ENCODE measurements around the gene PDE3A.
"Not testable (repeated sequence)": the region's sequence is repeated elsewhere in the genome, so short reads cannot be mapped to it uniquely, and the experiment has no call there.

Gene PDE3A

GRCh38 chr12:20548611-20549010 is 180.3 kb downstream of the PDE3A start:
- Histone ChIP-seq H3K27me3 (ENCODE audit: control insufficient read depth, insufficient read depth, low read length) (no peaks in the 10 kb centered on the region), H3K4me3 (ENCODE audit: low read depth, low read length) (no peak overlapping the region), H3K4me1 (ENCODE audit: control insufficient read depth, insufficient read depth, low read length) (no peaks in the 10 kb centered on the region), H3K36me3 (ENCODE audit: control insufficient read depth, insufficient read depth, low read length) (no peaks in the 10 kb centered on the region), H3K9ac (ENCODE audit: low read depth, low read length) (no peak overlapping the region), H3K9me3 (ENCODE audit: control insufficient read depth, insufficient read depth, low read length) (no peaks in the 10 kb centered on the region), H3K27ac (ENCODE audit: low read depth, low read length) (no peak overlapping the region)

- Histone ChIP-seq H3K9ac (ENCODE audit: low read depth, low read length) (no peak overlapping the region), H3K27ac (ENCODE audit: low read depth, low read length) (no peak overlapping the region), H3K27me3 (ENCODE audit: control insufficient read depth, insufficient read depth, low read length) (no peaks in the 10 kb centered on the region), H3K4me3 (ENCODE audit: low read depth, low read length) (no peak overlapping the region), H3K9me3 (ENCODE audit: control insufficient read depth, insufficient read depth, low read length) (no peaks in the 10 kb centered on the region), H3K36me3 (ENCODE audit: control insufficient read depth, insufficient read depth, low read length) (no peaks in the 10 kb centered on the region), H3K4me1 (ENCODE audit: control insufficient read depth, insufficient read depth, low read length) (no peaks in the 10 kb centered on the region)
These were observed 180.9 kb downstream of the PDE3A start for GRCh38 chr12:20549108-20549719.

GRCh38 chr12:20551742-20552442 is 183.6 kb downstream of the PDE3A start:
- not testable (repeated sequence) for H3K27ac ChIP-seq (ENCODE audit: low read depth, low read length); H3K4me1 ChIP-seq (ENCODE audit: control insufficient read depth, insufficient read depth, low read length); H3K9ac ChIP-seq (ENCODE audit: low read depth, low read length); H3K9me3 ChIP-seq (ENCODE audit: control insufficient read depth, insufficient read depth, low read length); H3K4me3 ChIP-seq (ENCODE audit: low read depth, low read length); H3K36me3 ChIP-seq (ENCODE audit: control insufficient read depth, insufficient read depth, low read length); H3K27me3 ChIP-seq (ENCODE audit: control insufficient read depth, insufficient read depth, low read length)

GRCh38 chr12:20552586-20552985 is 184.2 kb downstream of the PDE3A start:
- H3K36me3 ChIP-seq (ENCODE audit: control insufficient read depth, insufficient read depth, low read length); H3K4me3 ChIP-seq (ENCODE audit: low read depth, low read length); H3K4me1 ChIP-seq (ENCODE audit: control insufficient read depth, insufficient read depth, low read length); H3K27ac ChIP-seq (ENCODE audit: low read depth, low read length); H3K27me3 ChIP-seq (ENCODE audit: control insufficient read depth, insufficient read depth, low read length); H3K9ac ChIP-seq (ENCODE audit: low read depth, low read length); H3K9me3 ChIP-seq (ENCODE audit: control insufficient read depth, insufficient read depth, low read length): not testable (repeated sequence)

GRCh38 chr12:20555015-20555414 is 186.7 kb downstream of the PDE3A start:
- Histone ChIP-seq H3K9me3 (ENCODE audit: control insufficient read depth, insufficient read depth, low read length) (no peaks in the 10 kb centered on the region), H3K4me3 (ENCODE audit: low read depth, low read length) (no peak overlapping the region), H3K27me3 (ENCODE audit: control insufficient read depth, insufficient read depth, low read length) (no peaks in the 10 kb centered on the region), H3K27ac (ENCODE audit: low read depth, low read length) (no peak overlapping the region), H3K9ac (ENCODE audit: low read depth, low read length) (no peak overlapping the region), H3K4me1 (ENCODE audit: control insufficient read depth, insufficient read depth, low read length) (no peaks in the 10 kb centered on the region), H3K36me3 (ENCODE audit: control insufficient read depth, insufficient read depth, low read length) (no peaks in the 10 kb centered on the region)

GRCh38 chr12:20555771-20556170 is 187.4 kb downstream of the PDE3A start:
- Histone ChIP-seq H3K36me3 (ENCODE audit: control insufficient read depth, insufficient read depth, low read length) (no peaks in the 10 kb centered on the region), H3K9ac (ENCODE audit: low read depth, low read length) (no peak overlapping the region), H3K4me3 (ENCODE audit: low read depth, low read length) (no peak overlapping the region), H3K4me1 (ENCODE audit: control insufficient read depth, insufficient read depth, low read length) (no peaks in the 10 kb centered on the region), H3K27ac (ENCODE audit: low read depth, low read length) (no peak overlapping the region), H3K27me3 (ENCODE audit: control insufficient read depth, insufficient read depth, low read length) (no peaks in the 10 kb centered on the region), H3K9me3 (ENCODE audit: control insufficient read depth, insufficient read depth, low read length) (no peaks in the 10 kb centered on the region)

- Histone ChIP-seq H3K27ac (ENCODE audit: low read depth, low read length) (no peak overlapping the region), H3K9me3 (ENCODE audit: control insufficient read depth, insufficient read depth, low read length) (no peaks in the 10 kb centered on the region), H3K27me3 (ENCODE audit: control insufficient read depth, insufficient read depth, low read length) (no peaks in the 10 kb centered on the region), H3K36me3 (ENCODE audit: control insufficient read depth, insufficient read depth, low read length) (no peaks in the 10 kb centered on the region), H3K9ac (ENCODE audit: low read depth, low read length) (no peak overlapping the region), H3K4me1 (ENCODE audit: control insufficient read depth, insufficient read depth, low read length) (no peaks in the 10 kb centered on the region), H3K4me3 (ENCODE audit: low read depth, low read length) (no peak overlapping the region)
These were observed 188.8 kb downstream of the PDE3A start for GRCh38 chr12:20557096-20557495.

- Histone ChIP-seq H3K36me3 (ENCODE audit: control insufficient read depth, insufficient read depth, low read length) (no peaks in the 10 kb centered on the region), H3K27me3 (ENCODE audit: control insufficient read depth, insufficient read depth, low read length) (no peaks in the 10 kb centered on the region), H3K4me3 (ENCODE audit: low read depth, low read length) (no peak overlapping the region), H3K9me3 (ENCODE audit: control insufficient read depth, insufficient read depth, low read length) (no peaks in the 10 kb centered on the region), H3K4me1 (ENCODE audit: control insufficient read depth, insufficient read depth, low read length) (no peaks in the 10 kb centered on the region), H3K27ac (ENCODE audit: low read depth, low read length) (no peak overlapping the region), H3K9ac (ENCODE audit: low read depth, low read length) (no peak overlapping the region)
These were observed 192.6 kb downstream of the PDE3A start for GRCh38 chr12:20560935-20561334.

- Histone ChIP-seq H3K4me1 (ENCODE audit: control insufficient read depth, insufficient read depth, low read length) (no peaks in the 10 kb centered on the region), H3K4me3 (ENCODE audit: low read depth, low read length) (no peak overlapping the region), H3K27me3 (ENCODE audit: control insufficient read depth, insufficient read depth, low read length) (no peaks in the 10 kb centered on the region)
These were observed 193.5 kb downstream of the PDE3A start for GRCh38 chr12:20561871-20562270.

GRCh38 chr12:20567413-20567812 is 199.1 kb downstream of the PDE3A start:
- Histone ChIP-seq H3K27me3 (ENCODE audit: control insufficient read depth, insufficient read depth, low read length) (no peaks in the 10 kb centered on the region), H3K36me3 (ENCODE audit: control insufficient read depth, insufficient read depth, low read length) (no peaks in the 10 kb centered on the region), H3K4me3 (ENCODE audit: low read depth, low read length) (no peak overlapping the region), H3K9ac (ENCODE audit: low read depth, low read length) (no peak overlapping the region), H3K9me3 (ENCODE audit: control insufficient read depth, insufficient read depth, low read length) (no peaks in the 10 kb centered on the region), H3K4me1 (ENCODE audit: control insufficient read depth, insufficient read depth, low read length) (no peaks in the 10 kb centered on the region), H3K27ac (ENCODE audit: low read depth, low read length) (no peak overlapping the region)

More at GRCh38 chr12:20561871-20562270, 193.5 kb downstream of the PDE3A start:
- Histone ChIP-seq H3K9me3 (ENCODE audit: control insufficient read depth, insufficient read depth, low read length) (no peaks in the 10 kb centered on the region), H3K36me3 (ENCODE audit: control insufficient read depth, insufficient read depth, low read length) (no peaks in the 10 kb centered on the region), H3K9ac (ENCODE audit: low read depth, low read length) (no peak overlapping the region), H3K27ac (ENCODE audit: low read depth, low read length) (no peak overlapping the region)

- Histone ChIP-seq H3K9ac (ENCODE audit: low read depth, low read length) (no peak overlapping the region), H3K4me1 (ENCODE audit: control insufficient read depth, insufficient read depth, low read length) (no peaks in the 10 kb centered on the region), H3K9me3 (ENCODE audit: control insufficient read depth, insufficient read depth, low read length) (no peaks in the 10 kb centered on the region), H3K4me3 (ENCODE audit: low read depth, low read length) (no peak overlapping the region), H3K27me3 (ENCODE audit: control insufficient read depth, insufficient read depth, low read length) (no peaks in the 10 kb centered on the region), H3K36me3 (ENCODE audit: control insufficient read depth, insufficient read depth, low read length) (no peaks in the 10 kb centered on the region), H3K27ac (ENCODE audit: low read depth, low read length) (no peak overlapping the region)
These were observed 204.1 kb downstream of the PDE3A start for GRCh38 chr12:20572451-20572850.

Data from HUES48 (cell line).